Gastroesophageal sphincter (tissue), 4 donors: ENCODE measurements around the gene HECTD3. TPM values are rescaled to one million over a fixed set of nuclear protein-coding genes. Genes with fewer than 3 reads are reported as not detected.
"Not testable (repeated sequence)": the region's sequence is repeated elsewhere in the genome, so short reads cannot be mapped to it uniquely, and the experiment has no call there.

Experiments used
- ATAC-seq: fragments of 150-250 bp; one replicate; pipeline ENCODE4 v1.9.1; 2016; ENCODE audit warnings: mild to moderate bottlenecking, moderate library complexity
- H3K27ac ChIP-seq, 4 donors: fragments of 200-600 bp; sonication (generic) in 3 of 4; 1 replicate in 3 of 4; 2 replicates in 1 of 4; pipeline ENCODE4 v1.5.1; 2016 to 2019
- H3K27me3 ChIP-seq: fragments of 200-600 bp; sonication (generic); one replicate; pipeline ENCODE4 v1.5.1; 2019
- H3K36me3 ChIP-seq, 2 donors: fragments of 200-600 bp; sonication (generic); one replicate each; pipeline ENCODE4 v1.5.1; 2019; ENCODE audit warnings: control low read depth in 1 of 2
- H3K4me1 ChIP-seq, 3 donors: fragments of 200-600 bp; sonication (generic); 1 replicate in 2 of 3; 2 replicates in 1 of 3; pipeline ENCODE4 v1.5.1; 2016 to 2019; ENCODE audit warnings: control low read depth in 2 of 3
- H3K4me3 ChIP-seq, 2 donors: fragments of 200-600 bp; sonication (generic); one replicate each; pipeline ENCODE4 v1.5.1; 2019; ENCODE audit warnings: mild to moderate bottlenecking in 1 of 2, moderate library complexity in 1 of 2
- H3K9me3 ChIP-seq, 3 donors: fragments of 200-600 bp; sonication (generic); one replicate each; pipeline ENCODE4 v1.5.1; 2017 to 2019; ENCODE audit warnings: control low read depth in 2 of 3
- EP300 ChIP-seq: sonication (generic); formaldehyde crosslinking; IDR thresholded peaks from one replicate; pipeline ENCODE4 v1.6.1; 2017; ENCODE audit warnings: antibody characterized with exemption, mild to moderate bottlenecking
- POLR2A ChIP-seq, 2 donors: fragments of 450-650 bp; IDR thresholded peaks; one replicate each; pipeline ENCODE4 v1.6.1; 2017; ENCODE audit warnings: antibody characterized with exemption in 2 of 2, mild to moderate bottlenecking in 2 of 2, moderate library complexity in 1 of 2
- POLR2AphosphoS5 ChIP-seq: sonication (generic); formaldehyde crosslinking; IDR thresholded peaks from one replicate; pipeline ENCODE4 v1.6.1; 2017; ENCODE audit warnings: antibody characterized with exemption
- WGBS, 2 donors: methylation state at CpG; one replicate each; pipeline ENCODE4 v1.1.5; 2018; ENCODE audit warnings: low coverage in 1 of 2; 5-methylcytosine and 5-hydroxymethylcytosine counted together
- total RNA-seq, 4 donors: library from RNA; depleted of rRNA; stranded (reverse); fragments of >200 nt; gene quantifications; one replicate each; pipeline ENCODE4 v1.1.0, GENCODE V29; 2016
- TF ChIP-seq, protein P1 (sequence below), 4 experiments: fragments of 200-600 bp in 2 of 4; fragments of 450-650 bp in 2 of 4; sonication (generic) in 1 of 4; IDR thresholded peaks; one replicate each; pipeline ENCODE4 v1.5.1; 2017 to 2019; ENCODE audit warnings: antibody characterized with exemption in 4 of 4, mild to moderate bottlenecking in 2 of 4, moderate library complexity in 2 of 4

The HECTD3 gene
- total RNA-seq, 4 donors from 2014 or later = 27.7 to 48.6 (median 37.5) TPM

DNA sequence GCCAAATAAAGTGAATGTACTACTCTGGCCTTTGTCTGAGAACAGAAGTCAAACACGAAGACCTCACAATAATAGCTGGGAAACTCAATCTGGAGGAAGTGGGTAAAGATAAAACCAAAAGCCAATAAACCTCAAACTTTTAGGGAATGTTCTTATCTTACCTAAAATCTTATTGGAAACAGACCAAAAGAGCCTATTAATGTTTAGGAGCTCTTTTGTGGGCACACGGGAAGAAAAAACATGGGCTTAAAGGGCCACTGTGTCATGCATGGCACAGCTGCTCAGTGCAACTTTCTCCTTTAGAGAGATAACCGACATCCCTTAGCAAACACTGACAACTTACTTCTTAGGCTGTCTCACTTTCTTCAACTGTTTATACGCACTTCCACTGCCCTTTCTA, 40.8 kb downstream of the HECTD3 start:
- H3K4me1 ChIP-seq = peaks cover 0 to 16% (median 0%) of the 10 kb centered on the region in 3 donors
- no peak for ATAC-seq
- H3K36me3 ChIP-seq = peaks cover 0 to 29% of the 10 kb centered on the region in 2 donors
- WGBS, 2 donors = 29 to 33% methylated on average over 3 to 4 of the region's 4 CpGs
- no peak overlapping the region for H3K4me3 ChIP-seq
- TF ChIP-seq, protein P1, sequence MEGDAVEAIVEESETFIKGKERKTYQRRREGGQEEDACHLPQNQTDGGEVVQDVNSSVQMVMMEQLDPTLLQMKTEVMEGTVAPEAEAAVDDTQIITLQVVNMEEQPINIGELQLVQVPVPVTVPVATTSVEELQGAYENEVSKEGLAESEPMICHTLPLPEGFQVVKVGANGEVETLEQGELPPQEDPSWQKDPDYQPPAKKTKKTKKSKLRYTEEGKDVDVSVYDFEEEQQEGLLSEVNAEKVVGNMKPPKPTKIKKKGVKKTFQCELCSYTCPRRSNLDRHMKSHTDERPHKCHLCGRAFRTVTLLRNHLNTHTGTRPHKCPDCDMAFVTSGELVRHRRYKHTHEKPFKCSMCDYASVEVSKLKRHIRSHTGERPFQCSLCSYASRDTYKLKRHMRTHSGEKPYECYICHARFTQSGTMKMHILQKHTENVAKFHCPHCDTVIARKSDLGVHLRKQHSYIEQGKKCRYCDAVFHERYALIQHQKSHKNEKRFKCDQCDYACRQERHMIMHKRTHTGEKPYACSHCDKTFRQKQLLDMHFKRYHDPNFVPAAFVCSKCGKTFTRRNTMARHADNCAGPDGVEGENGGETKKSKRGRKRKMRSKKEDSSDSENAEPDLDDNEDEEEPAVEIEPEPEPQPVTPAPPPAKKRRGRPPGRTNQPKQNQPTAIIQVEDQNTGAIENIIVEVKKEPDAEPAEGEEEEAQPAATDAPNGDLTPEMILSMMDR (IDR thresholded peaks at IDR 0.05) = no peak
- TF ChIP-seq POLR2A (IDR thresholded peaks at IDR 0.05) (no peak), POLR2AphosphoS5 (no peak), EP300 (no peak)
- peak overlapping the region in 2 of 4 donors; percentile 11 to 21 for H3K27ac ChIP-seq
- no peaks in the 10 kb centered on the region for H3K27me3 ChIP-seq
- H3K9me3 ChIP-seq = no peaks in the 10 kb centered on the region

DNA sequence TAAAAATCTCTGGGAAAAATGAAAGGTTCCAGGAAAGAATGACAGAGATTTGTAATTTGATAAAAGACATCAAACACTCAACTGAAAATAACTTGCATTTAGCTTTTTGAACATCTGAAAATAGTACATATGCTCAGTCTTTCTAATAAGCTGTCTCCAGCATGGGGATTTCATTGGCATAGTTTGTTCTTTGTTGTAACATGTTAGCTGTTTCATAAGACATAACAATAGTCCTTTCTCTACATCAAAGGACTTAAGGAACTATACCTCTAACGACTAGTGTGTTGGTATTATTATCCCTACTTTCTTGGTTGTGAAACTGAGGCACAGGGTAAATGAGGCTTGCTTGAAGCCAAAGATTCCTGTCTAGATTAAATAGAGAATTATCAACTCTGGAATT, 46.7 kb downstream of the HECTD3 start:
- Histone ChIP-seq H3K4me1 (no peaks in the 10 kb centered on the region), H3K27ac (no peak overlapping the region), H3K9me3 (no peaks in the 10 kb centered on the region), H3K4me3 (no peak overlapping the region), H3K36me3 (no peaks in the 10 kb centered on the region), H3K27me3 (no peaks in the 10 kb centered on the region)
- ATAC-seq = no peak
- TF ChIP-seq, protein P1 (IDR thresholded peaks at IDR 0.05) = no peak
- TF ChIP-seq EP300 (no peak), POLR2A (IDR thresholded peaks at IDR 0.05) (no peak), POLR2AphosphoS5 (no peak)
- 60 to 92% methylated on average over 1 of the region's 1 CpG for WGBS, 2 donors

- peaks cover 0 to 16% of the 10 kb centered on the region in 2 donors for H3K36me3 ChIP-seq
- ATAC-seq = no peak
- no peak for TF ChIP-seq POLR2AphosphoS5
- TF ChIP-seq EP300 = no peak
- no peak for TF ChIP-seq POLR2A (IDR thresholded peaks at IDR 0.05)
- WGBS, 2 donors = 84 to 100% methylated on average over 2 to 3 of the region's 3 CpGs
- H3K27me3 ChIP-seq = no peaks in the 10 kb centered on the region
- H3K9me3 ChIP-seq = no peaks in the 10 kb centered on the region
- H3K4me3 ChIP-seq = no peak overlapping the region
- H3K27ac ChIP-seq = no peak overlapping the region
- no peaks in the 10 kb centered on the region for H3K4me1 ChIP-seq
These were observed 48.4 kb downstream of the HECTD3 start for GRCh38 chr1:44962729-44963128.

GRCh38 chr1:44962022-44962421, 49.1 kb downstream of the HECTD3 start:
- not testable (repeated sequence) for H3K4me3 ChIP-seq, H3K4me1 ChIP-seq, H3K27me3 ChIP-seq, ATAC-seq, H3K27ac ChIP-seq, H3K9me3 ChIP-seq
- H3K36me3 ChIP-seq = peaks cover 0 to 19% of the 10 kb centered on the region in 2 donors
- WGBS, 2 donors = 88 to 100% methylated on average over 3 to 4 of the region's 4 CpGs

DNA sequence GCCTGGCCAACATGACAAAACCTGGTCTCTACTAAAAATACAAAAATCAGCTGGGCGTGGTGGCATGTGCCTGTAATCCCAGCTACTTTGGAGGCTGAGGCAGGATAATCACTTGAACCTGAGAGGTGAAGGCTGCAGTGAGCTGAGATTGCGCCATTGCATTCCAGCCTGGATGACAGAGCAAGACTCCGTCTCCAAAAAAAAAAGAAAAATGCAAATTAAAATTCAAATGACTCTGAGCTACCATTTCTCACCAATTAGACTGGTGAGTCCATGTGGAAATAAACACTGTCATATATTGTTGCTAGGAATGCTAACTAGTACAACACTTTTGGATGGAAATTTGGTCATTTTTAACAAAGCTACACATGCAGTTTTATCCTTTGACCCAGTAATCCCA, 53.6 kb downstream of the HECTD3 start:
- 93 to 94% methylated on average over 3 of the region's 3 CpGs for WGBS, 2 donors
- not testable (repeated sequence) for H3K4me3 ChIP-seq, H3K4me1 ChIP-seq, H3K27me3 ChIP-seq, H3K27ac ChIP-seq, H3K9me3 ChIP-seq, ATAC-seq
- peaks cover 0 to 19% of the 10 kb centered on the region in 2 donors for H3K36me3 ChIP-seq

DNA sequence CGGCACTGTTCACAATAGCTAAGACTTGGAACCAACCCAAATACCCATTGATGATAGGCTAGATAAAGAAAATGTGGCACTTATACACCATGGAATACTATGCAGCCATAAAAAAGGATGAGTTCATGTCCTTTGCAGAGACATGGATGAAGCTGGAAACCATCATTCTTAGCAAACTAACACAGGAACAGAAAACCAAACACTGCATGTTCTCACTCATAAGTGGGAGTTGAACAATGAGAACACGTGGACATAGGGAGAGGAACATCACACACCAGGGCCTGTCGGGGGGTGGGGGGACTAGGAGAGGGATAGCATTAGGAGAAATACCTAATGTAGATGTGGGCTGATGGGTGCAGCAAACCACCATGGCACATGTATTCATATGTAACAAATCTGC, 55.0 kb downstream of the HECTD3 start:
- not testable (repeated sequence) for ATAC-seq, H3K9me3 ChIP-seq, H3K27me3 ChIP-seq, H3K27ac ChIP-seq, H3K4me3 ChIP-seq, H3K4me1 ChIP-seq
- 100% methylated on average over 2 to 3 of the region's 3 CpGs for WGBS, 2 donors
- H3K36me3 ChIP-seq = peaks cover 0 to 19% of the 10 kb centered on the region in 2 donors

Other genes with a start within 250 kb of the HECTD3 start
- gene RPS8, start 235.8 kb downstream of the HECTD3 start, total RNA-seq = 1,000 to 10,000 TPM; 1,157 to 3,010 (median 2,305) TPM
- gene BEST4, start 223.2 kb downstream of the HECTD3 start, total RNA-seq = under 1 TPM in 2 of 4 donors, not detected in 2; 0.15 to 0.31 TPM
- gene PLK3, start 210.9 kb downstream of the HECTD3 start, total RNA-seq = 10 to 100 TPM in 3 of 4 donors, 1 to 10 TPM in 1; 9.4 to 31.2 (median 12.0) TPM
- gene DYNLT4, start 204.0 kb downstream of the HECTD3 start, total RNA-seq = 1 to 10 TPM in 1 of 4 donors, not detected in 3; 1.4 TPM
- 10 to 100 TPM in 1 of 4 donors, 1 to 10 TPM in 2, under 1 TPM in 1; 0.22 to 12.1 (median 5.6) TPM for gene BTBD19, start 202.8 kb downstream of the HECTD3 start, total RNA-seq
- gene PTCH2, start 168.1 kb downstream of the HECTD3 start, total RNA-seq = 1 to 10 TPM in 2 of 4 donors, under 1 TPM in 2; 0.54 to 1.9 (median 1.1) TPM
- 10 to 100 TPM; 19.9 to 30.4 (median 24.0) TPM for gene EIF2B3, start 24.7 kb downstream of the HECTD3 start, total RNA-seq
- 100 to 1,000 TPM in 2 of 4 donors, 10 to 100 TPM in 2; 81.8 to 115 (median 98.3) TPM for gene UROD, start 930 bp upstream of the HECTD3 start, total RNA-seq
- gene ZSWIM5, start 195.3 kb upstream of the HECTD3 start, total RNA-seq = 1 to 10 TPM; 3.3 to 8.1 (median 5.8) TPM